GM18526 (cell line): ENCODE measurements around the gene GNPTAB.

Experiments used
- POLR2A ChIP-seq: IDR thresholded peaks from 3 replicates; pipeline ENCODE4 v1.6.1; 2011; ENCODE audit not compliant: insufficient read length; ENCODE audit errors: extremely low read depth

GNPTAB gene

DNA sequence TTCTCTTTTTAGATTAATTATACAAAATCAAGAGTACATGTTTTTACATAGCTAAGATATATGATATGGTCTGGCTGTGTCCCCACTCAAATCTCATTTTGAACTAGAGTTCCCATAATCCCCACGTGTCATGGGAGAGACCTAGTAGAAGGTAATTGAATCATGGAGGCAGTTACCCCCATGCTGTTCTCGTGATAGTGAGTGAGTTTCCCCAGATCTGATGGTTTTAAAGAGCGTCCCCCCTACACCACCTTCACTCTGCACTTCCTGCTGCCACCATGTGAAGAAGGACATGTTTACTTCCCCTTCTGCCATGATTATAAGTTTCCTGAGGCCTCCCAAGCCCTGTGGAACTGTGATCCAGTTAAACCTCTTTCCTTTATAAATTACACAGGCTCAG, 25.2 kb upstream of the GNPTAB start:
- TF ChIP-seq POLR2A = no peak

DNA sequence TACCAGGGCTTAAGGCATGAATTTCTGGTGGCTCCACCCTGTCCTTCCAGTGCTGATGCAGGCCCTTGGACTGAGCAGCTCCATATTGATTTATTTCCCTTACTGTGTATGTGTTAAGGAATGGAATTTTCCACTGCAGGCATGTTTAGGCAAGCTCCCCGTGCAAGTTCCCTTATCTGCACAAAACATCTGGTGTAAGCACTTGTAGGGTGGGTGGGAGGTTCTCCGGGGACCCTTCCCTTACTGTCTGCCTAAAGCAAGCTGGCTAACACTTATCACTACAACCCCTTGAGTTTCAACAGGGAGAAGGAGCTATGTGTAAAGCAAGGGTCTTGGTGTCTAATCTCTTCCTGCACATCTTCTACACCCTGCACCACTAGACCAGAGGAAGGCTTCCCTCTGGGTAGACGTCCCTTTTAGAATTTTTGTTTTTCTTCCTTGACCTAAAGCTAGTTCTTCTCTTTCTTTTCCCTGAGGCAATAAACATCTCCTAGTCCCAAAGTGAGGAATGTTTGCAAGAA, 24.7 kb upstream of the GNPTAB start:
- TF ChIP-seq POLR2A = no peak

- TF ChIP-seq POLR2A = no peak
Observed at GRCh38 chr12:101854747-101855146, 24.0 kb upstream of the GNPTAB start.

DNA sequence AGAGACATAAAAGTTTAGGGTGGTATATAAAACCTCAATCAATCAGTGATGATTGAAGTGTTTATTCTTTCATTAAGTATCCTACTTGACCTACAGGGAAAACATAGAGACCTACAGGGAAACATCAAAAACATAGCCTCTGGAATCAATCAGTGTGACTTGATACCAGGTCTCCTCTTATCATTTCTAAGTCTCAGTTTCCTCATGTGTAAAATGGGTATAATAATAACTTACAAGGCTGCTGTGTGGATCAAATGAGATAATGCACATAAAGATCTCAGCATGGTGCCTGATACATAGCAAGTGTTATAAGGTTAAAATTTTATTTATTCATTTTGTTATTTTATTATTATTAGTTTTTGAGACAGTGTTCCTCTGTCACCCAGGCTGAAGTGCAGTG, 22.2 kb upstream of the GNPTAB start:
- no peak for TF ChIP-seq POLR2A

GRCh38 chr12:101850199-101850598, 19.4 kb upstream of the GNPTAB start:
- no peak for TF ChIP-seq POLR2A

DNA sequence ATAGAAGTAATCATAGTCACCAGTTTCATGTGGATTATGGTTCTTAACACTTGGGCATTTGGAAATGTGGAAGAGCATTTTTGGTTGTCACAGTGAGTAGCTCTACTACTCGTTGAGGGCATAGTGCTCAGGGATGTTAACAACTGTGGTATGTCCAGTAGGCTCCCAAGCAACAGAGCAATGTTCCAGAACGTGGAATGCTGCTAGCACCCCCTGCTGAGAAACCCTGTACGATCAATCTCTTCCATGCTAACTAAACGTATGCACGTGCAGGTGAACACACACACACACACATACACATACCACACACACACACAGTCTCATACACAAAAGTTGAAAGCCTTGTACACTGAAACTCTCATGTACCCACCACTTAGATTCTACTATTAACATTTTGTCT, 16.6 kb upstream of the GNPTAB start:
- no peak for TF ChIP-seq POLR2A

GRCh38 chr12:101845137-101845711, 14.5 kb upstream of the GNPTAB start:
- TF ChIP-seq POLR2A = no peak

- no peak for TF ChIP-seq POLR2A
Observed at GRCh38 chr12:101841069-101841468, 10.3 kb upstream of the GNPTAB start.

DNA sequence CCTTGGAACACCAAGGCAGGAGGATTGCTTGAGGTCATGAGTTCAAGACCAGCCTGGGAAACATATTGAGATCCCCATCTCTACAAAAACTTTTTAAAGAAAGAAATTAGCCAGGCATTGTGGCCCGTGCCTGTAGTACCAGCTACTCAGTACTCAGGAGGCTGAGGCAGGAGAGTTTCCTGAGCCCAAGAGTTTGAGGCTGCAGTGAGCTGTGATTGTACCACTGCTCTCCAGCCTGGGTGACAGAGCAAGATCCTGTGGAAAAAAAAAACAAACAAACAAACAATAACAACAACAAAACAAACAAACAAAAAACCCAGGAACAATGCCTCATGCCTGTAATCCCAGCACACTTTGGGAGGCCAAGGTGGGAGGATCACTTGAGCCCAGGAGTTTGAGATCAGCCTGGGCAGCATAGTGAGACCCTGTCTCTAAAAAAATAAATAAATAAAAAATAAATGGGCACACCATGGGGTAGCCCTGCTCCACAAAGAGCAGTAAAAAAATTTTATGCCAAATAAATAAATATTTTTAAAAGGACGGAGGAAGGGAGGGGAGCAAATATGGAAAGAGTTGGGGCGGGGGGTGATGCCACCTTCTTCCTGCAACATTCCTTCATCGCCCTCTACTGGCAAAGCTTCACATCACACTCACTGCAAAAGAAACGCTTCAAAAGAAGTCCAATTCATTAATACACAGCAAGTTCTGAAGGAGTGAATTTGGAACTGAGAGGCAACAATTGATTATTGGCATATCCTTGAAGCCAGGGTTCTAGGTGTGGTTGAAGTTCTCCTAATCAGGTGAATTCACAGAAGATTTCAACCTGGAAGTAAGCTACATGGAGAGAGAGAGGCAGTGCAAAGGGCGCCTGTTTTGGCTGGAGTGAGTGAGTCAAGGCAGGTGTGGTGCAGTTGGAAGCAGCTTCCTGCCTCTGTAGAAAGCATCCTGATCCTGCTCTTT, 8.8 kb upstream of the GNPTAB start:
- TF ChIP-seq POLR2A = no peak

DNA sequence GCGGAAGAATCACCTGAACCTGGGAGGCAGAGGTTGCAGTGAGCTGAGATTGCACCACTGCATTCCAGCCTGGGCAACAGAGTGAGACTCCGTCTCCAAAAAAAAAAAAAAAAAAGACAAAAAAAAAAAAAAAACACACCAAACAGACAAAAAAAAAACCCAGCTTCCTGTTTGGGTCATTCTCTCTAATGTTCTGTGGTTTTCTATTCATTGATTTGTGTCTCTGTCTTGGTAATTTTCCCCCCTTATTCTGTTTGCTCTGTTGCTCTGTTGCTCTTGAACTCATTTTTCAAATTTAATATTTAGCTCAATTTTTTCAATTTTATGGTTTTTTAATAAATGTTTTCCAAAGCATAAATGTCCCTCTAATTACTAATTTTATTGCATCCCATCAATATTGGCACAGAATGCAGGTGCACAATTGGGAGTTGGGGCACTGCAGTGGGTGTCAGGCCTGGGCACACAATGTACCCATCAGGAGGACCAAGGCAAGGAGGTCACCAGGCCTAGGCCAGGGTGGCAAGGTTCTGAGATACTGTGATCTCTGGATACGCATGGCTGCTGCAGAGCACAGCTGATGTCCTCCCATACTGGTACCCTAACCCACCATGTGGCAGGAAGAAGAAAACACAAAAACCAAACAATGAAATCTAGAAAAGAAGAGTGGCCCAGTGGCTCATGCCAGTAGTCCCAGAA, 8.0 kb upstream of the GNPTAB start:
- no peak for TF ChIP-seq POLR2A

GRCh38 chr12:101832030-101832429, 1.3 kb upstream of the GNPTAB start:
- TF ChIP-seq POLR2A = no peak

DNA sequence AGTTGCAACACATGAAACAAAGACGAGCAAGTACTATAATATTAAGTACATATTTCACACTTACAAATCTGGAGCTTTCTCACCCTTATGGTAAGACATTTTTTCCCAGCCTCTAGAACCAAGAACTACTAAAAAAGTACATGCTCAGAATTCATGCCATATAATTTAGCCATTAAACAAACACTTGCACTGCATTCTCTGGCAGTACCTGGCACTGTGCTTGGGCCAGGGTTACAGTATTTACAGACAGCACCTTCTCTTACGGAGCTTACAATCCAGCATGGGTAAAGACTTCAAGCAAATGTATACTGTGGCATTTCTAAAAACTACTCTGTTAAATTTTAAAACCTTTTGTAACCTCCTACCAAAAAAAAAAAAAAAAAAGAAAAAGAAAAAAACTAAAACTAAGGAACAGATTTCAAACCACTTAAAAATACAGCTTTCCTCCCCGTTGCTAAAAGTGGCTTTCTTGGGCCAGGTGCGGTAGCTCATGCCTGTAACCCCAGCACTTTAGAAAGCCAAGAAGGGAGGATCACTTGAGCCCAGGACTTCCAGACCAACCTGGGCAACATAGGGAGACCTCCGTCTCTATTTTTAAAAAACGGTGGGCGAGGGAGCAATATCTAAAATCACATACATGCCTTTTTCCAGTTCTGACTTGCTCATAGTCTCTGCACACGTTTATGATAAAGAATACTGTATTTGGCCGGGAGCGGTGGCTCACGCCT, 956 bp downstream of the GNPTAB start:
- no peak for TF ChIP-seq POLR2A

- no peak for TF ChIP-seq POLR2A
Observed at GRCh38 chr12:101828463-101829196, 2.1 kb downstream of the GNPTAB start.

GRCh38 chr12:101826766-101827368, 3.9 kb downstream of the GNPTAB start:
- TF ChIP-seq POLR2A = no peak

DNA sequence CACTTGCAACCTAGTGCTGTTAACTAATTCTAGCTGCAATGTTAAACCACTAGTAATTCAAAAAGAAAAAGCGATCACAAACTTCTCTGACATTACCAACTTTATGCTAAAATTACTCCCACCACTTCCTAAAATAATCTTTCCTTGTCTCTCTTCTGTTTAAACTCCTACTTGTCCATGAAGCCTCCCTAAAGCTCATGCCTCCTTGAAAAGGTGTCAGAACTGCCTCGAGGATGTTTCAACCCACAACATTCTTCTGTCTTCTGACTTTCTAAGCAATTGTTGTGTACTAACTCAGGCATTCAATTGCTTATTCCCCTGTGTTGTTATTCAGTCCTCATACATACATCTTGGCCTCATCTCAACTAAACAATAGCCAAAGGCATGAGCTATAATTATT, 5.9 kb downstream of the GNPTAB start:
- TF ChIP-seq POLR2A = no peak

- no peak for TF ChIP-seq POLR2A
Observed at GRCh38 chr12:101823891-101824290, 6.9 kb downstream of the GNPTAB start.
